NT2/D1 (cell line): Measurements from ENCODE around the gene SUOX.

ENCODE experiments used
- YY1 ChIP-seq: IDR thresholded peaks from 2 replicates; pipeline ENCODE4 v1.6.1; 2011; ENCODE audit not compliant: insufficient read length, insufficient read depth
- ZNF274 ChIP-seq: IDR thresholded peaks from 2 replicates; pipeline ENCODE4 v1.6.1; 2011; ENCODE audit warnings: mild to moderate bottlenecking, low read depth, low read length

DNA sequence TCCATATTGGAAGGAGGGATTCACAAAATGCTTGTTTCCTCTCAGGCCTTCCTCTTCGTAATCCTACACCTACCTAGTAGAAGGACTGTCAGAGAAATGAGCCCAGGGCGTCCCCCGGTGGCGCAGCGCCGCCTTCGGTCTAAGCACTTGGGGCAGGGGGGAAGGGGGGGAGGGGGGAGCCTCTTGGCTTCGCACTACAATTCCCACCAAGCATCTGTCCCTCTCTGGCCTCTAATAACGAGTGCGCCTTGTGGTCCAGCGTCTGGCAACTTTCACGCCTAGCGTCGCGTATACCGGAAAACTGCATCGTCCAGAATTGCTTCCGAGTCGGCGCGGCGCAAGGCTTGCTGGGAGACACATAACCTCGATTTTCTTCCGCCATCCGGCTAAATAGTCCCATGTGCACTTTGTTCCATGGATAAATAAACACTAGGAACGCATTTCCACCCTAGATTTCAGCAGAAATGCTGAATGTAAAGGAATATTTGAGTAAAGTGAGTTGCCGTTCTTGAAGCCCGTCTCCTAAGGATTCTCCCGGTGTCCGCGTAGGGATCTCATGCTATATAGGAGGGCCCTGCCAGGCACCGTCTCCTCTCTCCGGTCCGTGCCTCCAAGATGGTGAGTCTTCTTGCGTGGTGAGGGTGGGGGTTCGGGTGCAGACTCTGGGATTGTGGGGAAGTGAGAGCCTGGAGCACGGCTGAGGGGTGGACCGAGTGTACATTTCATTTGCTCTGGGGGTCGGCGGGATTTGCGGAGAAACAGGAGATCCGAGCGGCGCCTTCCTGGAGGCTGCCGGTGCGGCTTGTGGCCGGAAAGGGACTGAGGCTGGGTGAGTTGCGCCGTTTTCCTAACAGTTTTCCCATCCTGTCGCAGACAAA, 44.7 kb downstream of the SUOX start, which contains the start of gene RPS26:
- no peak for TF ChIP-seq YY1
- no peak for TF ChIP-seq ZNF274
